Thyroid gland (tissue), 4 donors: ENCODE data around the gene SLC9A2. TPM values are rescaled to one million over a fixed set of nuclear protein-coding genes. Genes with fewer than 3 reads are reported as not detected.

ENCODE experiments used
- DNase-seq, 2 donors: peaks; one replicate each; pipeline ENCODE4 v3.0.0-alpha.2; 2019
- H3K27ac ChIP-seq, 3 donors: fragments of 200-600 bp; sonication (generic); 1 replicate in 2 of 3; 2 replicates in 1 of 3; pipeline ENCODE4 v1.5.1; 2016 to 2019; ENCODE audit warnings: mild to moderate bottlenecking in 1 of 3, moderate library complexity in 1 of 3
- H3K27me3 ChIP-seq: fragments of 200-600 bp; sonication (generic); one replicate; pipeline ENCODE4 v1.5.1; 2019
- H3K36me3 ChIP-seq, 2 donors: fragments of 200-600 bp; sonication (generic); one replicate each; pipeline ENCODE4 v1.5.1; 2016 to 2019
- H3K4me1 ChIP-seq, 2 donors: fragments of 200-600 bp; sonication (generic); one replicate each; pipeline ENCODE4 v1.5.1; 2017 to 2019
- H3K4me3 ChIP-seq, 3 donors: fragments of 200-600 bp; sonication (generic); replicated peaks in 1 of 3; 1 replicate in 2 of 3; 2 replicates in 1 of 3; pipeline ENCODE4 v1.5.1; 2016; ENCODE audit warnings: mild to moderate bottlenecking in 1 of 3
- H3K9me3 ChIP-seq: fragments of 200-600 bp; sonication (generic); one replicate; pipeline ENCODE4 v1.5.1; 2017
- POLR2A ChIP-seq, 2 donors: fragments of 450-650 bp; IDR thresholded peaks; one replicate each; pipeline ENCODE4 v1.6.1; 2017; ENCODE audit warnings: antibody characterized with exemption in 2 of 2, mild to moderate bottlenecking in 2 of 2, moderate library complexity in 1 of 2
- WGBS, 2 donors: methylation state at CpG; one replicate each; pipeline ENCODE4 v1.1.5; 2017; 5-methylcytosine and 5-hydroxymethylcytosine counted together
- intact Hi-C: fragments of 100-400 bp; cut with DNase I; formaldehyde crosslinking; loops from one replicate; pipeline ENCODE4 v1.15.1; 2023
- total RNA-seq, 4 donors: library from RNA; depleted of rRNA; stranded (reverse); fragments of >200 nt; gene quantifications; one replicate each; pipeline ENCODE4 v1.2.3, GENCODE V29; 2016
- TF ChIP-seq, protein P1 (sequence below), 6 experiments: fragments of 200-600 bp in 3 of 6; fragments of 450-650 bp in 3 of 6; sonication (generic) in 3 of 6; IDR thresholded peaks; one replicate each; pipeline ENCODE4 v1.5.1; 2016 to 2019; ENCODE audit warnings: antibody characterized with exemption in 6 of 6, mild to moderate bottlenecking in 2 of 6, inconsistent platforms in 1 of 6, moderate library complexity in 1 of 6

SLC9A2 gene
- total RNA-seq, 4 donors from 2014 or later = 0.33 to 4.0 (median 0.87) TPM

DNA sequence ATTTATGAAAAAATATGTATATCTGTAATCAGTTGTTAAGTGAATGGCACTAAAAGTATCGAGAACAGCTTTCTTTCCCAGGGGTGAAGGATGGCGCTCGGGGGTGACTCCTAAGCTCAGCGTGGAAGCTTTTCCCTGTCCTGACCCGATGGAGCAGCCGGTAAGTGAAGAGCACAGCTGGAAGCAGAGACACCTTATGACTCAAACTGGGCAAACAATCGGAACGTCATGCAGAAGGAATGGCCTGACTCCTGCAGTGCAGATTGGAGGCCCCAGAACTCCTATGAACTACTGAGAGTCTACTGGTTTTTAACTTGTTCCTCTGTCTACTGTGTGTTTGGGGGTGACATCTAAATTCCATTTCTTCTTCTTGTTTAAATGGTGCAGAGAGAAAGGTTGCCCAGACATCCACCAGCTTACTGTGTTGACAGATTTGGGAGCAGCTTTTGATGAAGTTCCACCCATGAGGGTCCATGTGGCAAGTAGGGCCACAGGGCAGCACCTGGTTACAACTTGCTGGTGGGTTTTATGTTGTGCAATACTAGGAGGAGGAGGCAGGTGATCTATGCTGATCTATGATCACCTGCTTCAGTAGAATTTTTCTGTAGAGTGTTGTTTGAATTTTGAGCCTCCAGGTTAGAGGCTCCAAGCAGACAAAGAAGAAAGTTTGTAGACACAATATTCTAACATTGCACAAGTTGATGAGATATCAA, 89.7 kb downstream of the SLC9A2 start:
- H3K27ac ChIP-seq = no peak overlapping the region
- H3K4me3 ChIP-seq = no peak overlapping the region
- no peaks in the 10 kb centered on the region for H3K36me3 ChIP-seq
- DNase-seq = no peak
- 80 to 81% methylated on average over 8 of the region's 8 CpGs for WGBS, 2 donors
- no peaks in the 10 kb centered on the region for H3K9me3 ChIP-seq
- TF ChIP-seq, protein P1, sequence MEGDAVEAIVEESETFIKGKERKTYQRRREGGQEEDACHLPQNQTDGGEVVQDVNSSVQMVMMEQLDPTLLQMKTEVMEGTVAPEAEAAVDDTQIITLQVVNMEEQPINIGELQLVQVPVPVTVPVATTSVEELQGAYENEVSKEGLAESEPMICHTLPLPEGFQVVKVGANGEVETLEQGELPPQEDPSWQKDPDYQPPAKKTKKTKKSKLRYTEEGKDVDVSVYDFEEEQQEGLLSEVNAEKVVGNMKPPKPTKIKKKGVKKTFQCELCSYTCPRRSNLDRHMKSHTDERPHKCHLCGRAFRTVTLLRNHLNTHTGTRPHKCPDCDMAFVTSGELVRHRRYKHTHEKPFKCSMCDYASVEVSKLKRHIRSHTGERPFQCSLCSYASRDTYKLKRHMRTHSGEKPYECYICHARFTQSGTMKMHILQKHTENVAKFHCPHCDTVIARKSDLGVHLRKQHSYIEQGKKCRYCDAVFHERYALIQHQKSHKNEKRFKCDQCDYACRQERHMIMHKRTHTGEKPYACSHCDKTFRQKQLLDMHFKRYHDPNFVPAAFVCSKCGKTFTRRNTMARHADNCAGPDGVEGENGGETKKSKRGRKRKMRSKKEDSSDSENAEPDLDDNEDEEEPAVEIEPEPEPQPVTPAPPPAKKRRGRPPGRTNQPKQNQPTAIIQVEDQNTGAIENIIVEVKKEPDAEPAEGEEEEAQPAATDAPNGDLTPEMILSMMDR (IDR thresholded peaks at IDR 0.05) = no peak
- no peak for TF ChIP-seq POLR2A (IDR thresholded peaks at IDR 0.05)
- no peaks in the 10 kb centered on the region for H3K27me3 ChIP-seq
- intact Hi-C loops = no loop called here
- no peaks in the 10 kb centered on the region for H3K4me1 ChIP-seq

GRCh38 chr2:102717308-102718018, 98.1 kb downstream of the SLC9A2 start:
- intact Hi-C loops = no loop called here
- H3K9me3 ChIP-seq = no peaks in the 10 kb centered on the region
- no peak for DNase-seq
- H3K27ac ChIP-seq = no peak overlapping the region
- TF ChIP-seq, protein P1 (IDR thresholded peaks at IDR 0.05) = no peak
- no peak for TF ChIP-seq POLR2A (IDR thresholded peaks at IDR 0.05)
- 87% methylated on average over 5 of the region's 5 CpGs for WGBS, 2 donors
- peaks cover 17 to 29% of the 10 kb centered on the region in 2 donors for H3K36me3 ChIP-seq
- H3K4me1 ChIP-seq = no peaks in the 10 kb centered on the region
- no peak overlapping the region for H3K4me3 ChIP-seq
- no peaks in the 10 kb centered on the region for H3K27me3 ChIP-seq

DNA sequence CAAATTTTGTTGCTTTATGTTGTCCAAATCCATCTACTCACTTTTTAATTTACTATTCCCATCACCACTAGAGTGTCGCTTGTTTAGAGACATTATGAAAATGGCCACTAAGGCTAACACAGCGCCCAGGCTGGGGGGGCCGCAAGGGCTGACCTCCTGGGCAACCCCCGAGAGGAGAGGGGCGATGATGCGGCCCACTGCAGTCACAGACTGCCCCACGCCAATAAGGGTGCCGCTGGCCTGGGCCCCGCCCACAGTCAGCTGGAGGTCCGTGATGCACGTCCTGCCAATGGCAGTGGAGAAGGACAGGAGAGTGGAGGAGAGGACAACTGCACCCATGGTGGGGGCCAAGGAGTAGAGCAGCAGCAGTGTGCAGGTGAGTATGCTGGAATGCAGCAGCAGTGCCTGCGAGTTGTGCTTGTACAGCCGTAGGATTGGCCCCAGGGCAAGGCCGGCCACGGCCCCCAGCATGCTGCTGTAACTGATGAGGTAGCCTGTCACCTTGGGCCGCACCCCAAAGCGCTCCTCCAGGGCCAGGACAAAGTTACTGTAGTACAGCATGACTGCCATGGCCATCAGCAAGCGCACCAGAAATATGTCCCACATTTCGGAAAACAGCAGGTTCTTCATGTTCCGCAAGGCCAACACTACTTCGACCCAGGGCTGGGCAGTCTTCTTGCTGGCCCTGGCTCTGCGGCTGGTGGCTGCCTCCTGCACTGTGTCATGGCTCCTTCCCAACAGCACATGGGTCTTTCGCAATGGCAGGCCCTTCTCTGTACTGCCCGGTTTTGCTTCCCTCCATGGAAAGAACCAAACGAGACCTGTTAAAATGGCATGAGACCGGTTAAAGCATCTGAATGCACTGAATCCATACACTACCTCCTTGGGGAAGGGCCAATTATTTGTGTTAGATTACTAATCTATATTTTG, 99.3 kb downstream of the SLC9A2 start:
- no peaks in the 10 kb centered on the region for H3K4me1 ChIP-seq
- peaks cover 17 to 35% of the 10 kb centered on the region in 2 donors for H3K36me3 ChIP-seq
- no peaks in the 10 kb centered on the region for H3K27me3 ChIP-seq
- intact Hi-C loops = no loop called here
- no peak overlapping the region for H3K4me3 ChIP-seq
- TF ChIP-seq, protein P1 (IDR thresholded peaks at IDR 0.05) = no peak
- no peak for TF ChIP-seq POLR2A (IDR thresholded peaks at IDR 0.05)
- WGBS, 2 donors = 95 to 96% methylated on average over 24 to 26 of the region's 26 CpGs
- no peak for DNase-seq
- no peak overlapping the region for H3K27ac ChIP-seq
- no peaks in the 10 kb centered on the region for H3K9me3 ChIP-seq

DNA sequence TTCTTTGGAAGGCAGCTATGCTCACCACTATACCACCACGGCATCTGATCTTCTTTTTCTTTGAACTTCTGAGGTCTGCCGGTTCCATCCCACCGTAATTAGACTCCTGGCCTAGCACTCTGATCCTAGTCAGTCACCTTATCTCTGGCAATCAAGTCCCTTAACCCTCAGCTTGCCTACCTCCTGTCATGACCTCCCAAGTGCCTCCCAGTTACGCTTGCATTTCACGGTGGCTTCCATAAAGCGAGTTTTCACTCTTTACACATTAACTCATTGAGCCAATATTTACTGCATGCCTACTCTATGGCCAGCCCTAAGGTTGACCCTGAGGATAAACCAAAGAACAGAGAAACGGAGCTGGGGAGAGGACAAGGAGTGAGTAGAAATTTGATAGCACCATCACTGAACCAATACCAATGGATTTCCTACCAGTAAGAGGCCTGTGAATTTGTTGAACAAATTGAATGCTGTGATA, 104.7 kb downstream of the SLC9A2 start:
- Histone ChIP-seq H3K27ac (no peak overlapping the region), H3K4me3 (no peak overlapping the region), H3K4me1 (no peaks in the 10 kb centered on the region), H3K36me3 (peaks cover 13 to 28% of the 10 kb centered on the region in 2 donors), H3K27me3 (no peaks in the 10 kb centered on the region), H3K9me3 (no peaks in the 10 kb centered on the region)
- DNase-seq = no peak
- intact Hi-C loops = no loop called here
- 75 to 86% methylated on average over 7 of the region's 7 CpGs for WGBS, 2 donors
- no peak for TF ChIP-seq POLR2A (IDR thresholded peaks at IDR 0.05)
- TF ChIP-seq, protein P1 (IDR thresholded peaks at IDR 0.05) = no peak
